Keratinocyte (primary cell): ENCODE data around the gene TSTD2. TPM values are rescaled to one million over a fixed set of nuclear protein-coding genes. Genes with fewer than 3 reads are reported as not detected.
"Not testable (repeated sequence)": the region's sequence is repeated elsewhere in the genome, so short reads cannot be mapped to it uniquely, and the experiment has no call there.

ENCODE experiments used
- DNase-seq: peaks from one replicate; pipeline ENCODE4 v3.0.0-alpha.2; 2011; ENCODE audit warnings: low read depth, missing footprints, low spot score
- FAIRE-seq: peaks from 2 replicates; lab custom pipeline; 2011; peaks lifted over from hg19 to GRCh38; lab: Jason Lieb, UNC
- H2AFZ ChIP-seq: 2 replicates; pipeline ENCODE4 v1.6.0; 2012; ENCODE audit warnings: low read length, control low read depth, inconsistent platforms; ENCODE audit not compliant: control insufficient read depth
- H3K27ac ChIP-seq: 2 replicates; pipeline ENCODE4 v1.5.1; 2011; ENCODE audit warnings: low read length; ENCODE audit not compliant: control insufficient read depth, insufficient read depth
- H3K27me3 ChIP-seq: 3 replicates; pipeline ENCODE4 v1.6.0; 2011; ENCODE audit warnings: low read length; ENCODE audit not compliant: control insufficient read depth, insufficient read depth; ENCODE audit errors: extremely low read depth
- H3K36me3 ChIP-seq, 2 experiments: 2 replicates in 1 of 2; 3 replicates in 1 of 2; pipeline ENCODE4 v1.5.1; 2011; ENCODE audit warnings: low read length in 2 of 2, mild to moderate bottlenecking in 1 of 2; ENCODE audit not compliant: control insufficient read depth in 2 of 2, insufficient read depth in 2 of 2; ENCODE audit errors: extremely low read depth in 1 of 2
- H3K4me1 ChIP-seq: 3 replicates; pipeline ENCODE4 v1.5.1; 2011; ENCODE audit warnings: low read length; ENCODE audit not compliant: control insufficient read depth, insufficient read depth; ENCODE audit errors: extremely low read depth
- H3K4me2 ChIP-seq: 3 replicates; pipeline ENCODE4 v1.6.0; 2011; ENCODE audit warnings: low read depth, low read length; ENCODE audit not compliant: control insufficient read depth, insufficient read depth; ENCODE audit errors: extremely low read depth
- H3K4me3 ChIP-seq, 3 experiments: fragments of 200-600 bp in 1 of 3; sonication (generic) in 1 of 3; 2 replicates in 2 of 3; 3 replicates in 1 of 3; pipeline ENCODE4 v1.5.1; 2011 to 2016; ENCODE audit warnings: low read length in 3 of 3, mild to moderate bottlenecking in 3 of 3, control low read depth in 2 of 3, inconsistent platforms in 1 of 3, low read depth in 1 of 3, mixed read lengths in 1 of 3, mixed run types in 1 of 3, moderate library complexity in 1 of 3; ENCODE audit not compliant: control insufficient read depth in 2 of 3, insufficient read depth in 2 of 3; ENCODE audit errors: extremely low read depth in 1 of 3
- H3K79me2 ChIP-seq: 2 replicates; pipeline ENCODE4 v1.6.0; 2012; ENCODE audit warnings: low read length; ENCODE audit not compliant: control insufficient read depth, insufficient read depth
- H3K9ac ChIP-seq: 3 replicates; pipeline ENCODE4 v1.6.0; 2011; ENCODE audit warnings: low read length; ENCODE audit not compliant: control insufficient read depth, insufficient read depth; ENCODE audit errors: extremely low read depth
- H3K9me1 ChIP-seq: 3 replicates; pipeline ENCODE4 v1.6.0; 2011; ENCODE audit warnings: low read length; ENCODE audit not compliant: control insufficient read depth, insufficient read depth; ENCODE audit errors: extremely low read depth
- H3K9me3 ChIP-seq: 2 replicates; pipeline ENCODE4 v1.5.1; 2012; ENCODE audit warnings: low read depth, low read length; ENCODE audit not compliant: control insufficient read depth
- H4K20me1 ChIP-seq: 3 replicates; pipeline ENCODE4 v1.6.0; 2011; ENCODE audit warnings: low read length; ENCODE audit not compliant: control insufficient read depth, insufficient read depth; ENCODE audit errors: extremely low read depth
- EZH2 ChIP-seq: IDR thresholded peaks from one replicate; pipeline ENCODE4 v1.6.1; 2012; ENCODE audit warnings: inconsistent platforms, mild to moderate bottlenecking, low read length, moderate library complexity
- dilution Hi-C: fragments of 300-500 bp; cut with MboI; formaldehyde crosslinking; loops from one replicate; pipeline ENCODE4 v1.7.0; 2020; ENCODE audit warnings: low sequenced_read_pairs; ENCODE audit not compliant: extremely low pct_ligation_motif_present
- polyA plus RNA-seq, 5 experiments: library from polyadenylated mRNA; depleted of rRNA in 3 of 5; stranded (reverse) in 3 of 5; stranded (forward) in 1 of 5; unstranded in 1 of 5; fragments of >200 nt; gene quantifications; 1 replicate in 1 of 5; 2 replicates in 3 of 5; 3 replicates in 1 of 5; pipeline versions ENCODE4 v1.2.1 to v1.2.3, GENCODE V29; 2011 to 2012; ENCODE audit warnings: missing spikeins in 2 of 5, low read depth in 1 of 5, low replicate concordance in 1 of 5
- TF ChIP-seq, protein P1 (sequence below), 3 experiments: IDR thresholded peaks in 1 of 3; conservative IDR thresholded peaks in 1 of 3; optimal IDR thresholded peaks in 1 of 3; 2 replicates in 2 of 3; 3 replicates in 1 of 3; pipeline versions ENCODE3 to v1.5.1; 2011; ENCODE audit warnings: low read length in 3 of 3, mild to moderate bottlenecking in 3 of 3, moderate library complexity in 2 of 3, control low read depth in 1 of 3, inconsistent platforms in 1 of 3; ENCODE audit not compliant: insufficient read depth in 2 of 3; ENCODE audit errors: extremely low read depth in 1 of 3

Gene TSTD2
- polyA plus RNA-seq, 1 donor (not counting 4 experiments of a cell fraction or from before 2014, with no cell fraction given) = 17.2 TPM

GRCh38 chr9:97577051-97577450 lies 56.1 kb downstream of the TSTD2 start:
- dilution Hi-C loops = no loop called here
- FAIRE-seq = no peak

GRCh38 chr9:97575673-97576200 lies 57.4 kb downstream of the TSTD2 start:
- Histone ChIP-seq H3K9me1 (no peaks in the 10 kb centered on the region), H3K4me3 (no peak overlapping the region), H3K4me2 (no peak overlapping the region), H2AFZ (no peak overlapping the region), H3K36me3 (no peaks in the 10 kb centered on the region), H3K27me3 (no peaks in the 10 kb centered on the region), H4K20me1 (no peaks in the 10 kb centered on the region), H3K79me2 (no peaks in the 10 kb centered on the region), H3K9me3 (no peaks in the 10 kb centered on the region), H3K9ac (no peak overlapping the region), H3K27ac (no peak overlapping the region), H3K4me1 (no peaks in the 10 kb centered on the region)
- DNase-seq = no peak
- TF ChIP-seq, protein P1, sequence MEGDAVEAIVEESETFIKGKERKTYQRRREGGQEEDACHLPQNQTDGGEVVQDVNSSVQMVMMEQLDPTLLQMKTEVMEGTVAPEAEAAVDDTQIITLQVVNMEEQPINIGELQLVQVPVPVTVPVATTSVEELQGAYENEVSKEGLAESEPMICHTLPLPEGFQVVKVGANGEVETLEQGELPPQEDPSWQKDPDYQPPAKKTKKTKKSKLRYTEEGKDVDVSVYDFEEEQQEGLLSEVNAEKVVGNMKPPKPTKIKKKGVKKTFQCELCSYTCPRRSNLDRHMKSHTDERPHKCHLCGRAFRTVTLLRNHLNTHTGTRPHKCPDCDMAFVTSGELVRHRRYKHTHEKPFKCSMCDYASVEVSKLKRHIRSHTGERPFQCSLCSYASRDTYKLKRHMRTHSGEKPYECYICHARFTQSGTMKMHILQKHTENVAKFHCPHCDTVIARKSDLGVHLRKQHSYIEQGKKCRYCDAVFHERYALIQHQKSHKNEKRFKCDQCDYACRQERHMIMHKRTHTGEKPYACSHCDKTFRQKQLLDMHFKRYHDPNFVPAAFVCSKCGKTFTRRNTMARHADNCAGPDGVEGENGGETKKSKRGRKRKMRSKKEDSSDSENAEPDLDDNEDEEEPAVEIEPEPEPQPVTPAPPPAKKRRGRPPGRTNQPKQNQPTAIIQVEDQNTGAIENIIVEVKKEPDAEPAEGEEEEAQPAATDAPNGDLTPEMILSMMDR (optimal IDR thresholded peaks at IDR 0.05 in 1 of 3, IDR thresholded peaks at IDR 0.05 in 1 of 3, conservative IDR thresholded peaks at IDR 0.05 in 1 of 3; ENCODE audit: extremely low read depth in 1 of 3, insufficient read depth in 2 of 3, low read length in 3 of 3) = no peak
- TF ChIP-seq EZH2 = no peak
- no peak for FAIRE-seq
- dilution Hi-C loops = no loop called here

More at GRCh38 chr9:97577051-97577450, 56.1 kb downstream of the TSTD2 start:
- no peak overlapping the region for H3K27ac ChIP-seq
- no peak overlapping the region for H2AFZ ChIP-seq
- H3K4me3 ChIP-seq = no peak overlapping the region
- H3K9me3 ChIP-seq = no peaks in the 10 kb centered on the region
- TF ChIP-seq, protein P1 (optimal IDR thresholded peaks at IDR 0.05 in 1 of 3, IDR thresholded peaks at IDR 0.05 in 1 of 3, conservative IDR thresholded peaks at IDR 0.05 in 1 of 3; ENCODE audit: extremely low read depth in 1 of 3, insufficient read depth in 2 of 3, low read length in 3 of 3) = no peak
- TF ChIP-seq EZH2 = no peak
- no peaks in the 10 kb centered on the region for H3K36me3 ChIP-seq
- H3K79me2 ChIP-seq = no peaks in the 10 kb centered on the region
- no peaks in the 10 kb centered on the region for H3K4me1 ChIP-seq
- no peaks in the 10 kb centered on the region for H3K27me3 ChIP-seq
- no peak overlapping the region for H3K9ac ChIP-seq
- no peak for DNase-seq
- no peak overlapping the region for H3K4me2 ChIP-seq
- H3K9me1 ChIP-seq = no peaks in the 10 kb centered on the region
- H4K20me1 ChIP-seq = no peaks in the 10 kb centered on the region

DNA sequence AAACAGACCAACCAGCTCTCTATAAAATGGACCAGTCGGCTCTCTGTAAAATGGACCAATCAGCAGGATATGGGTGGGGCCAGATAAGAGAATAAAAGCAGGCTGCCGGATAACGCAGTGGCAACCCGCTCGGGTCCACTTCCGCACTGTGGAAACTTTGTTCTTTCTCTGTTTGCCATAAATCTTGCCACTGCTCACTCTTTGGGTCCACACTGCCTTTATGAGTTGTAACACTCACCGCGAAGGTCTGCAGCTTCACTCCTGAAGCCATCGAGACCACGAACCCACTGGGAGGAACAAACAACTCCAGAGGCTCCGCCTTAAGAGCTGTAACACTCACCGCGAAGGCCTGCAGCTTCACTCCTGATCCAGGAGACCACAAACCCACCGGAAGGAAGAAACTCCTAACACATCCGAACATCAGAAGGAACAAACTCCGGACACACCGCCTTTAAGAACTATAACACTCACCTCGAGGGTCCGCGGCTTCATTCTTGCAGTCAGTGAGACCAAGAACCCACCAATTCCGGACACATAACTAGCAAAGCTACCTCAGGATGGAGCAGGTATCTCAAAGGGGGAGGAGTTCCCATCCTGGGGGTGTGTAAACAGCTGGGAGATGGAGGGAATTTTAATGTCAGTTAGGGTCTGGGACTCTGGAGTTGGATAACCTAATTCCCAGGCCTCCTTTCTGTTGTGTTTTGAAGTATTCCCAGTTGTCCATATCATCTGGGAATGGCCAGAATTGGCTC lies 58.1 kb downstream of the TSTD2 start:
- FAIRE-seq, H2AFZ ChIP-seq, H4K20me1 ChIP-seq, H3K4me3 ChIP-seq, H3K79me2 ChIP-seq, H3K27ac ChIP-seq, H3K4me2 ChIP-seq, dilution Hi-C loops, H3K9me3 ChIP-seq, H3K9ac ChIP-seq, H3K27me3 ChIP-seq, DNase-seq, H3K4me1 ChIP-seq, H3K36me3 ChIP-seq, H3K9me1 ChIP-seq: not testable (repeated sequence)
